MM.1S (cell line): Measurements from ENCODE around the gene GTSE1.

Source experiments
- EZH2 ChIP-seq: fragments of 300-600 bp; sonication (generic); optimal IDR thresholded peaks from 2 replicates; pipeline ENCODE3; 2017; ENCODE audit warnings: low read depth, mild to moderate bottlenecking, antibody characterized with exemption, low read length, mixed read lengths
- TF ChIP-seq, protein P1 (sequence below): fragments of 300-600 bp; sonication (generic); IDR thresholded peaks from 2 replicates; pipeline ENCODE4 v1.5.1; 2016; ENCODE audit warnings: antibody characterized with exemption, low read length, mixed read lengths

DNA sequence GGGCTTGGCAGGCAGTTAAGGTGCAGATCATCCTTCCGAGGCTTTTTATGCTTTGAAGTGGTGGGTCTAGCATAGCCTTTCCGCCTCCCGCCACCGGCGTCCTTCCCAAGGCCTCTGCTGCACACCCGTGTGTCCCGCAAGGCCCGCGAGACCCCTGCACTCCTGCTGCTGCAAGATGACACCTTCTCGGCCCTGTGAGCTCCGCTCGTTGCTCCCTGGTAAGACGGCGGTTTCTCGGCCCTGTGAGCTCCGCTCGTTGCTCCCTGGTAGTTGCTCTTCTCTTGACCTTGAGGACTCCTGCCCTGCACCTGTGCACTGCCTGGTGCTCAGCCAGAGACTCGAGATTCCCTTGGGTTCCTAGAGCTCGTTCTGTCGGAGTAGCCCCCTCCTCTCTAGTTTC, 21.0 kb downstream of the GTSE1 start:
- TF ChIP-seq, protein P1, sequence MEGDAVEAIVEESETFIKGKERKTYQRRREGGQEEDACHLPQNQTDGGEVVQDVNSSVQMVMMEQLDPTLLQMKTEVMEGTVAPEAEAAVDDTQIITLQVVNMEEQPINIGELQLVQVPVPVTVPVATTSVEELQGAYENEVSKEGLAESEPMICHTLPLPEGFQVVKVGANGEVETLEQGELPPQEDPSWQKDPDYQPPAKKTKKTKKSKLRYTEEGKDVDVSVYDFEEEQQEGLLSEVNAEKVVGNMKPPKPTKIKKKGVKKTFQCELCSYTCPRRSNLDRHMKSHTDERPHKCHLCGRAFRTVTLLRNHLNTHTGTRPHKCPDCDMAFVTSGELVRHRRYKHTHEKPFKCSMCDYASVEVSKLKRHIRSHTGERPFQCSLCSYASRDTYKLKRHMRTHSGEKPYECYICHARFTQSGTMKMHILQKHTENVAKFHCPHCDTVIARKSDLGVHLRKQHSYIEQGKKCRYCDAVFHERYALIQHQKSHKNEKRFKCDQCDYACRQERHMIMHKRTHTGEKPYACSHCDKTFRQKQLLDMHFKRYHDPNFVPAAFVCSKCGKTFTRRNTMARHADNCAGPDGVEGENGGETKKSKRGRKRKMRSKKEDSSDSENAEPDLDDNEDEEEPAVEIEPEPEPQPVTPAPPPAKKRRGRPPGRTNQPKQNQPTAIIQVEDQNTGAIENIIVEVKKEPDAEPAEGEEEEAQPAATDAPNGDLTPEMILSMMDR: no peak
- no peak for TF ChIP-seq EZH2
